WTC11 (cell line): Measurements from ENCODE around the gene ADARB2. TPM values are rescaled to one million over a fixed set of nuclear protein-coding genes. Genes with fewer than 3 reads are reported as not detected.
A peak's percentile ranks its signal among the peaks of the same experiment; 100 is the strongest.

ENCODE experiments used
- ATAC-seq: fragments of 200-7000 bp; cut with Tn5 transposase; 2 replicates; pipeline ENCODE4 v1.10.0; 2021; ENCODE audit warnings: mild to moderate bottlenecking, moderate library complexity
- CTCF ChIA-PET: fragments of 300-600 bp; sonication (Branson Sonifier 250); formaldehyde crosslinking; loops from one replicate; lab custom pipeline; 2021; ENCODE audit warnings: antibody characterized with exemption; lab: Charles Lee
- POLR2A ChIA-PET: fragments of 350-600 bp; sonication (Branson Sonifier 250); formaldehyde crosslinking; loops from one replicate; lab custom pipeline; 2021; ENCODE audit warnings: antibody characterized with exemption; lab: Charles Lee
- DNase-seq: peaks from one replicate; pipeline ENCODE4 v3.0.0; 2021; ENCODE audit warnings: low spot score
- H3K27ac Mint-ChIP-seq: 2 replicates; pipeline ENCODE4 v1.8.0; 2021; ENCODE audit warnings: mixed read lengths
- H3K27me3 Mint-ChIP-seq: 2 replicates; pipeline ENCODE4 v1.8.0; 2021; ENCODE audit warnings: low read depth, mild to moderate bottlenecking, moderate library complexity, mixed read lengths
- H3K36me3 Mint-ChIP-seq: 2 replicates; pipeline ENCODE4 v1.8.0; 2021; ENCODE audit warnings: mixed read lengths
- H3K4me1 Mint-ChIP-seq: 2 replicates; pipeline ENCODE4 v1.8.0; 2022; ENCODE audit warnings: mixed read lengths
- H3K4me3 Mint-ChIP-seq: 2 replicates; pipeline ENCODE4 v1.8.0; 2021; ENCODE audit warnings: mild to moderate bottlenecking, moderate library complexity, mixed read lengths
- H3K9me3 Mint-ChIP-seq: 2 replicates; pipeline ENCODE4 v1.8.0; 2021; ENCODE audit warnings: mixed read lengths
- CREM ChIP-seq: sonication (generic); formaldehyde crosslinking; IDR thresholded peaks from 2 replicates; pipeline ENCODE4 v1.8.1; 2022; ENCODE audit warnings: mild to moderate bottlenecking, missing genetic modification reagents, moderate library complexity
- EMX1 ChIP-seq: fragments of 250-450 bp; sonication (Bioruptor Pico); IDR thresholded peaks from 2 replicates; pipeline ENCODE4 v1.8.0; 2021; ENCODE audit warnings: mild to moderate bottlenecking
- FOXJ3 ChIP-seq: sonication (generic); formaldehyde crosslinking; IDR thresholded peaks from 2 replicates; pipeline ENCODE4 v1.9.0; 2021; ENCODE audit warnings: missing genetic modification reagents, mild to moderate bottlenecking, borderline replicate concordance
- GTF2I ChIP-seq: fragments of 250-450 bp; sonication (Bioruptor Pico); conservative IDR thresholded peaks from 2 replicates; pipeline ENCODE4 v1.4.0; 2021; ENCODE audit warnings: mild to moderate bottlenecking
- JUN ChIP-seq: sonication (generic); formaldehyde crosslinking; IDR thresholded peaks from 2 replicates; pipeline ENCODE4 v1.8.0; 2023; ENCODE audit warnings: mild to moderate bottlenecking, missing genetic modification reagents
- NFATC4 ChIP-seq: fragments of 250-450 bp; sonication (Bioruptor Pico); IDR thresholded peaks from 2 replicates; pipeline ENCODE4 v1.9.0; 2021; ENCODE audit warnings: mild to moderate bottlenecking
- NR1H2 ChIP-seq: sonication (generic); formaldehyde crosslinking; IDR thresholded peaks from 2 replicates; pipeline ENCODE4 v1.9.0; 2021; ENCODE audit warnings: mild to moderate bottlenecking, moderate library complexity, missing genetic modification reagents
- NR3C1 ChIP-seq: sonication (generic); formaldehyde crosslinking; conservative IDR thresholded peaks from 2 replicates; pipeline ENCODE4 v1.8.1; 2023; ENCODE audit warnings: low read depth, mild to moderate bottlenecking, missing genetic modification reagents
- SMAD3 ChIP-seq: sonication (generic); formaldehyde crosslinking; IDR thresholded peaks from 2 replicates; pipeline ENCODE4 v1.8.0; 2022; ENCODE audit warnings: missing genetic modification reagents, mild to moderate bottlenecking, borderline replicate concordance
- SP1 ChIP-seq: sonication (generic); formaldehyde crosslinking; conservative IDR thresholded peaks from 2 replicates; pipeline ENCODE4 v1.8.1; 2022; ENCODE audit warnings: missing genetic modification reagents
- TEAD1 ChIP-seq: sonication (generic); formaldehyde crosslinking; IDR thresholded peaks from 2 replicates; pipeline ENCODE4 v1.8.0; 2022; ENCODE audit warnings: mild to moderate bottlenecking, missing genetic modification reagents
- TP53 ChIP-seq: sonication (generic); formaldehyde crosslinking; IDR thresholded peaks from 2 replicates; pipeline ENCODE4 v1.8.1; 2023; ENCODE audit warnings: mild to moderate bottlenecking, missing genetic modification reagents
- ZBTB21 ChIP-seq: sonication (generic); formaldehyde crosslinking; IDR thresholded peaks from 2 replicates; pipeline ENCODE4 v1.8.1; 2023; ENCODE audit warnings: mild to moderate bottlenecking, missing genetic modification reagents, borderline replicate concordance
- ZNF232 ChIP-seq: sonication (generic); formaldehyde crosslinking; IDR thresholded peaks from 2 replicates; pipeline ENCODE4 v1.8.0; 2022; ENCODE audit warnings: mild to moderate bottlenecking, missing genetic modification reagents
- ZNF317 ChIP-seq: sonication (generic); formaldehyde crosslinking; IDR thresholded peaks from 2 replicates; pipeline ENCODE4 v1.8.1; 2023; ENCODE audit warnings: low read depth, mild to moderate bottlenecking, moderate library complexity, missing genetic modification reagents, borderline replicate concordance
- ZNF423 ChIP-seq: fragments of 250-450 bp; sonication (Bioruptor Pico); IDR thresholded peaks from 2 replicates; pipeline ENCODE4 v2.1.2; 2022; ENCODE audit warnings: mild to moderate bottlenecking, moderate library complexity
- total RNA-seq: library from RNA; stranded (reverse); gene quantifications from 3 replicates; pipeline ENCODE4 v1.2.3, GENCODE V29; 2021
- TF ChIP-seq, protein P1 (sequence below): sonication (generic); formaldehyde crosslinking; IDR thresholded peaks from 2 replicates; pipeline ENCODE4 v1.8.0; 2023; ENCODE audit warnings: missing genetic modification reagents
- TF ChIP-seq, protein P2 (sequence below): sonication (generic); formaldehyde crosslinking; IDR thresholded peaks from 2 replicates; pipeline ENCODE4 v1.8.1; 2023; ENCODE audit warnings: mild to moderate bottlenecking, missing genetic modification reagents, moderate library complexity
- TF ChIP-seq, protein P3 (sequence below): fragments of 250-450 bp; sonication (Bioruptor Pico); IDR thresholded peaks from 2 replicates; pipeline ENCODE4 v1.9.0; 2021; ENCODE audit warnings: moderate library complexity, mild to moderate bottlenecking, inconsistent platforms, borderline replicate concordance
- TF ChIP-seq, protein P4 (sequence below): sonication (generic); formaldehyde crosslinking; IDR thresholded peaks from 2 replicates; pipeline ENCODE4 v1.8.0; 2022; ENCODE audit warnings: mild to moderate bottlenecking, missing genetic modification reagents
- TF ChIP-seq, protein P5 (sequence below): sonication (generic); formaldehyde crosslinking; IDR thresholded peaks from 2 replicates; pipeline ENCODE4 v1.8.1; 2022; ENCODE audit warnings: low read depth, missing genetic modification reagents, borderline replicate concordance

Gene ADARB2
- total RNA-seq, 1 experiment from 2014 or later = 3.7 TPM

DNA sequence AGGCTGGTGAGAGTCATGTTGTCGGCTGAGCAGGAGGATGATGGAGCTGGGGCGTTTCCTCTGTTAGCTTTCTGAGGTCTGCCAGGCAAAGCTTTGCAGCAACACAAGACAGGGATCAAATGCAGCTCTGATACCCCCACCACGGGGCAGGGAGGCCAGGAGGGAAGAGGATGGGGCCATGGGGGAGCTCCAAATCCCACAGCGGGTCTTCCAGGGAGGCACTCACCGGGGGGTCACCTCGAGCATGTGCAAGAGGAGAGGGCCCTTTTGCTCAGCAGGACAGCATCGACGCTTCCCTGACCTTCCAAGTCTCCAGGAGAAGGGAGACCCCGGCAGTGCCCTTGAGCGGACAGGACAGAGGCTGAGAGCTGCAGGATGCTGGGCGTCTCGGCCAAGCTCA lies 553.6 kb downstream of the ADARB2 start:
- no peak overlapping the region for H3K27ac Mint-ChIP-seq
- no peak for DNase-seq
- no peak for ATAC-seq
- H3K4me3 Mint-ChIP-seq = no peak overlapping the region
- peaks cover 11% of the 10 kb centered on the region for H3K4me1 Mint-ChIP-seq
- POLR2A ChIA-PET = no interaction called here
- peaks cover 3% of the 10 kb centered on the region; the same call in 1 of the 2 replicates for H3K27me3 Mint-ChIP-seq
- no peaks in the 10 kb centered on the region for H3K9me3 Mint-ChIP-seq
- CTCF ChIA-PET = interaction anchor here (0.6 to 2.7 kb wide), 4 partner anchors 12 to 185 kb away, joined by 3 to 10 read pairs (median 6); no protein-coding TSS in a partner anchor
- H3K36me3 Mint-ChIP-seq = no peaks in the 10 kb centered on the region
- TF ChIP-seq ZNF423 (CRISPR knock-in tag) = 0 out of 2 replicates have a peak, but pooled peaks have one; percentile 25
- no peak for TF ChIP-seq SP1 (CRISPR knock-in tag)

DNA sequence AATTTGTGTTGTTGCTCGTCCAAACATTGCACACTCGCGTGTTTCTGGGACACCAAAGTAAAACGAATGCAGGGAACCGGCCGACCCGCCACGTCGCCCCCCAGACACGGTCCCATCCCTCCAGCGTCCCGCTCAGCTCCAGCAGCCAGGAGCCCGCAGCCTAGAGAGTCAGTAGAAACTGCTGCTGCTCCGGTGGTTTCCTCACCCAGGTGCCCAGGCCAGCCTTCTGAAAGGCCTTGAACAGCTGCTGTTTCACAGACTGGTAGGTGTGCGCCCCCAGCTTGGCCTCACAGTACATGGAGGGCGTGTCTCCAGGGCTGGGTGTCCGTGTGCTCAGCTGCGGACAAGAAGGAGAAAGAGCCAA lies 554.3 kb downstream of the ADARB2 start:
- POLR2A ChIA-PET = no interaction called here
- H3K9me3 Mint-ChIP-seq = no peaks in the 10 kb centered on the region
- TF ChIP-seq GTF2I (CRISPR knock-in tag) = no peak
- TF ChIP-seq ZNF317 (CRISPR knock-in tag) = no peak
- no peak for TF ChIP-seq FOXJ3 (CRISPR knock-in tag)
- TF ChIP-seq, protein P1, sequence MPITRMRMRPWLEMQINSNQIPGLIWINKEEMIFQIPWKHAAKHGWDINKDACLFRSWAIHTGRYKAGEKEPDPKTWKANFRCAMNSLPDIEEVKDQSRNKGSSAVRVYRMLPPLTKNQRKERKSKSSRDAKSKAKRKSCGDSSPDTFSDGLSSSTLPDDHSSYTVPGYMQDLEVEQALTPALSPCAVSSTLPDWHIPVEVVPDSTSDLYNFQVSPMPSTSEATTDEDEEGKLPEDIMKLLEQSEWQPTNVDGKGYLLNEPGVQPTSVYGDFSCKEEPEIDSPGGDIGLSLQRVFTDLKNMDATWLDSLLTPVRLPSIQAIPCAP (CRISPR knock-in tag) = no peak
- TF ChIP-seq TP53 (CRISPR knock-in tag) = no peak
- no peak for TF ChIP-seq ZNF232
- no peak for TF ChIP-seq SMAD3 (CRISPR knock-in tag)
- TF ChIP-seq, protein P2, sequence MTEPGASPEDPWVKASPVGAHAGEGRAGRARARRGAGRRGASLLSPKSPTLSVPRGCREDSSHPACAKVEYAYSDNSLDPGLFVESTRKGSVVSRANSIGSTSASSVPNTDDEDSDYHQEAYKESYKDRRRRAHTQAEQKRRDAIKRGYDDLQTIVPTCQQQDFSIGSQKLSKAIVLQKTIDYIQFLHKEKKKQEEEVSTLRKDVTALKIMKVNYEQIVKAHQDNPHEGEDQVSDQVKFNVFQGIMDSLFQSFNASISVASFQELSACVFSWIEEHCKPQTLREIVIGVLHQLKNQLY = no peak
- TF ChIP-seq EMX1 (CRISPR knock-in tag) = no peak
- TF ChIP-seq NR3C1 (CRISPR knock-in tag) = no peak
- TF ChIP-seq, protein P3, sequence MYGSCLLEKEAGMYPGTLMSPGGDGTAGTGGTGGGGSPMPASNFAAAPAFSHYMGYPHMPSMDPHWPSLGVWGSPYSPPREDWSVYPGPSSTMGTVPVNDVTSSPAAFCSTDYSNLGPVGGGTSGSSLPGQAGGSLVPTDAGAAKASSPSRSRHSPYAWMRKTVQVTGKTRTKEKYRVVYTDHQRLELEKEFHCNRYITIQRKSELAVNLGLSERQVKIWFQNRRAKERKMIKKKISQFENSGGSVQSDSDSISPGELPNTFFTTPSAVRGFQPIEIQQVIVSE (CRISPR knock-in tag) = no peak
- TF ChIP-seq NR1H2 (CRISPR knock-in tag) = no peak
- TF ChIP-seq NFATC4 (CRISPR knock-in tag) = no peak
- TF ChIP-seq, protein P4, sequence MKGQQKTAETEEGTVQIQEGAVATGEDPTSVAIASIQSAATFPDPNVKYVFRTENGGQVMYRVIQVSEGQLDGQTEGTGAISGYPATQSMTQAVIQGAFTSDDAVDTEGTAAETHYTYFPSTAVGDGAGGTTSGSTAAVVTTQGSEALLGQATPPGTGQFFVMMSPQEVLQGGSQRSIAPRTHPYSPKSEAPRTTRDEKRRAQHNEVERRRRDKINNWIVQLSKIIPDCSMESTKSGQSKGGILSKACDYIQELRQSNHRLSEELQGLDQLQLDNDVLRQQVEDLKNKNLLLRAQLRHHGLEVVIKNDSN = no peak
- TF ChIP-seq TEAD1 = no peak
- no peak for TF ChIP-seq CREM (CRISPR knock-in tag)
- TF ChIP-seq ZBTB21 = no peak
- no peak for TF ChIP-seq JUN (CRISPR knock-in tag)
- TF ChIP-seq, protein P5, sequence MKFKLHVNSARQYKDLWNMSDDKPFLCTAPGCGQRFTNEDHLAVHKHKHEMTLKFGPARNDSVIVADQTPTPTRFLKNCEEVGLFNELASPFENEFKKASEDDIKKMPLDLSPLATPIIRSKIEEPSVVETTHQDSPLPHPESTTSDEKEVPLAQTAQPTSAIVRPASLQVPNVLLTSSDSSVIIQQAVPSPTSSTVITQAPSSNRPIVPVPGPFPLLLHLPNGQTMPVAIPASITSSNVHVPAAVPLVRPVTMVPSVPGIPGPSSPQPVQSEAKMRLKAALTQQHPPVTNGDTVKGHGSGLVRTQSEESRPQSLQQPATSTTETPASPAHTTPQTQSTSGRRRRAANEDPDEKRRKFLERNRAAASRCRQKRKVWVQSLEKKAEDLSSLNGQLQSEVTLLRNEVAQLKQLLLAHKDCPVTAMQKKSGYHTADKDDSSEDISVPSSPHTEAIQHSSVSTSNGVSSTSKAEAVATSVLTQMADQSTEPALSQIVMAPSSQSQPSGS = no peak
- H3K4me1 Mint-ChIP-seq = peaks cover 11% of the 10 kb centered on the region
- H3K27ac Mint-ChIP-seq = no peak overlapping the region
- H3K27me3 Mint-ChIP-seq = no peaks in the 10 kb centered on the region; the same call in 1 of the 2 replicates
- ATAC-seq (no peak), DNase-seq (no peak)
- CTCF ChIA-PET = interaction anchor here (0.6 to 3.7 kb wide), 4 partner anchors 11 to 73 kb away, joined by 3 to 16 read pairs (median 6); no protein-coding TSS in a partner anchor
- no peaks in the 10 kb centered on the region for H3K36me3 Mint-ChIP-seq
- no peak overlapping the region for H3K4me3 Mint-ChIP-seq
